ENCODE measurements around the gene ERVK3-1. TPM values are rescaled to one million over a fixed set of nuclear protein-coding genes. Genes with fewer than 3 reads are reported as not detected.
A peak's percentile ranks its signal among the peaks of the same experiment; 100 is the strongest.
"Not testable (repeated sequence)": the region's sequence is repeated elsewhere in the genome, so short reads cannot be mapped to it uniquely, and the experiment has no call there.

Gene ERVK3-1
- total RNA-seq (2021; fragmentation: NEBNext Ultra II Directional; extraction: Animal tissue kit (Norgen Biotek cat#: 25700)): 10 to 100 TPM; 24.0 to 31.2 (median 28.2) TPM
- long read RNA-seq, transcript ERVK3-1-201 (4 exons, 1,469 nt): major isoform, 46 of 55 reads
- long read RNA-seq, partial matches to known transcripts: 2 of 55 reads
- long read RNA-seq, other reads (novel, unspliced or antisense): 4 of 55 reads

GRCh38 chr19:58305065-58305931, at the start of gene ERVK3-1:
ERVK3-1 (plus strand) TSS chr19:58305377; CDS start chr19:58312169, 6,792 bp downstream.
- TF ChIP-seq CTCF (IDR thresholded peaks at IDR 0.05): peak; percentile 44
- H3K9me3 Mint-ChIP-seq: peaks cover 15% of the 10 kb centered on the region
- H3K4me1 Mint-ChIP-seq (ENCODE audit: low read depth): peaks cover 24% of the 10 kb centered on the region
- H3K27ac Mint-ChIP-seq: peak within 1 kb of the TSS; percentile 96
- peaks cover 3% of the 10 kb centered on the region for H3K27me3 Mint-ChIP-seq (ENCODE audit: insufficient read depth)
- peak; percentile 97 for DNase-seq
- peaks cover 74% of the 10 kb centered on the region for H3K36me3 Mint-ChIP-seq (ENCODE audit: low read depth)
- H3K4me3 Mint-ChIP-seq: peak within 1 kb of the TSS; percentile 97

GRCh38 chr19:58258259-58258658, 46.9 kb upstream of the ERVK3-1 start:
- not testable (repeated sequence) for H3K27ac Mint-ChIP-seq; H3K4me1 Mint-ChIP-seq (ENCODE audit: low read depth); DNase-seq; H3K4me3 Mint-ChIP-seq
- Mint-ChIP-seq H3K36me3 (ENCODE audit: low read depth) (peaks cover 98% of the 10 kb centered on the region), H3K27me3 (ENCODE audit: insufficient read depth) (peaks cover 14% of the 10 kb centered on the region), H3K9me3 (peaks cover 100% of the 10 kb centered on the region)

- Mint-ChIP-seq H3K27me3 (ENCODE audit: insufficient read depth) (peaks cover 14% of the 10 kb centered on the region), H3K4me1 (ENCODE audit: low read depth) (no peaks in the 10 kb centered on the region), H3K4me3 (no peak overlapping the region), H3K36me3 (ENCODE audit: low read depth) (peaks cover 76% of the 10 kb centered on the region), H3K27ac (no peak overlapping the region), H3K9me3 (peaks cover 100% of the 10 kb centered on the region)
- TF ChIP-seq CTCF (IDR thresholded peaks at IDR 0.05): no peak
- no peak for DNase-seq
These were observed 43.6 kb upstream of the ERVK3-1 start for GRCh38 chr19:58261600-58261967.

- H3K36me3 Mint-ChIP-seq (ENCODE audit: low read depth): peaks cover 74% of the 10 kb centered on the region
- peaks cover 100% of the 10 kb centered on the region for H3K9me3 Mint-ChIP-seq
- no peak for DNase-seq
- peaks cover 14% of the 10 kb centered on the region for H3K27me3 Mint-ChIP-seq (ENCODE audit: insufficient read depth)
- no peak overlapping the region for H3K27ac Mint-ChIP-seq
- no peak overlapping the region; the same call in 1 of the 2 replicates for H3K4me3 Mint-ChIP-seq
- TF ChIP-seq CTCF (IDR thresholded peaks at IDR 0.05): no peak
- no peaks in the 10 kb centered on the region for H3K4me1 Mint-ChIP-seq (ENCODE audit: low read depth)
These were observed 42.9 kb upstream of the ERVK3-1 start for GRCh38 chr19:58261968-58262921.

GRCh38 chr19:58262922-58263296, 42.3 kb upstream of the ERVK3-1 start:
- H3K27ac Mint-ChIP-seq: no peak overlapping the region
- peaks cover 14% of the 10 kb centered on the region for H3K27me3 Mint-ChIP-seq (ENCODE audit: insufficient read depth)
- no peak overlapping the region for H3K4me3 Mint-ChIP-seq
- peaks cover 100% of the 10 kb centered on the region for H3K9me3 Mint-ChIP-seq
- DNase-seq: no peak
- peaks cover 68% of the 10 kb centered on the region for H3K36me3 Mint-ChIP-seq (ENCODE audit: low read depth)
- no peaks in the 10 kb centered on the region for H3K4me1 Mint-ChIP-seq (ENCODE audit: low read depth)
- no peak for TF ChIP-seq CTCF (IDR thresholded peaks at IDR 0.05)

Data from HFFc6 (cell line).